BLaER1 treated with 17β-estradiol and CSF1 and Interleukin-3, amounts not matched to agents 10 nM and 100 nM (cell line): ENCODE measurements around the gene HINT1.
"Not testable (repeated sequence)": the region's sequence is repeated elsewhere in the genome, so short reads cannot be mapped to it uniquely, and the experiment has no call there.

Experiments used
- H3K27ac ChIP-seq, 11 experiments: shearing (Covaris generic); formaldehyde crosslinking; 2 replicates each; pipeline ENCODE4 v1.8.1; 2022
- H3K27me3 ChIP-seq, 11 experiments: shearing (Covaris generic); formaldehyde crosslinking; 2 replicates each; pipeline ENCODE4 v1.8.1; 2022
- H3K36me3 ChIP-seq, 11 experiments: shearing (Covaris generic); formaldehyde crosslinking; 2 replicates each; pipeline ENCODE4 v1.8.1; 2022
- H3K4me1 ChIP-seq, 10 experiments: shearing (Covaris generic); formaldehyde crosslinking; 2 replicates each; pipeline ENCODE4 v1.8.1; 2022
- H3K4me2 ChIP-seq, 11 experiments: shearing (Covaris generic); formaldehyde crosslinking; 2 replicates each; pipeline ENCODE4 v1.8.1; 2022
- H3K4me3 ChIP-seq, 10 experiments: shearing (Covaris generic); formaldehyde crosslinking; 2 replicates each; pipeline ENCODE4 v1.8.1; 2022
- H3K9ac ChIP-seq, 11 experiments: shearing (Covaris generic); formaldehyde crosslinking; 2 replicates each; pipeline ENCODE4 v1.8.1; 2022
- H3K9me3 ChIP-seq, 11 experiments: shearing (Covaris generic); formaldehyde crosslinking; replicated peaks in 1 of 11; 2 replicates each; pipeline ENCODE4 v1.8.1; 2022
- H4K20me1 ChIP-seq, 11 experiments: shearing (Covaris generic); formaldehyde crosslinking; 2 replicates each; pipeline ENCODE4 v1.8.1; 2022
- Cebpa-rat ChIP-seq, 11 experiments: shearing (Covaris generic); IDR thresholded peaks; 2 replicates each; pipeline ENCODE4 v1.8.1; 2022

HINT1 gene

GRCh38 chr5:131147258-131147657 is 17.8 kb downstream of the HINT1 start:
- H3K4me1 ChIP-seq, result no peaks in the 10 kb centered on the region
- H3K4me2 ChIP-seq, result no peak overlapping the region
- no peak overlapping the region for H3K27ac ChIP-seq
- H3K36me3 ChIP-seq, result no peaks in the 10 kb centered on the region
- H3K9ac ChIP-seq, result no peak overlapping the region
- H3K4me3 ChIP-seq, result no peak overlapping the region
- no peaks in the 10 kb centered on the region for H3K9me3 ChIP-seq
- H4K20me1 ChIP-seq, result no peaks in the 10 kb centered on the region
- no peak for TF ChIP-seq Cebpa-rat (IDR thresholded peaks at IDR 0.05)
- no peaks in the 10 kb centered on the region for H3K27me3 ChIP-seq

- H3K9me3 ChIP-seq, result peaks cover 0 to 4% (median 0%) of the 10 kb centered on the region in 11 experiments; a peak in 1 of 22 replicates
- no peak overlapping the region for H3K9ac ChIP-seq
- H3K36me3 ChIP-seq, result no peaks in the 10 kb centered on the region
- H3K4me2 ChIP-seq, result no peak overlapping the region
- no peaks in the 10 kb centered on the region for H3K27me3 ChIP-seq
- H3K27ac ChIP-seq, result no peak overlapping the region
- no peak for TF ChIP-seq Cebpa-rat (IDR thresholded peaks at IDR 0.05)
- H3K4me1 ChIP-seq, result no peaks in the 10 kb centered on the region
- H3K4me3 ChIP-seq, result no peak overlapping the region
- H4K20me1 ChIP-seq, result no peaks in the 10 kb centered on the region
Observed at GRCh38 chr5:131142970-131143617, 22.0 kb downstream of the HINT1 start.

- Histone ChIP-seq H3K27me3 (no peaks in the 10 kb centered on the region), H4K20me1 (no peaks in the 10 kb centered on the region), H3K4me1 (no peaks in the 10 kb centered on the region), H3K9me3 (peaks cover 0 to 7% (median under 1%) of the 10 kb centered on the region in 11 experiments; a peak in 4 of 22 replicates), H3K9ac (no peak overlapping the region), H3K4me3 (no peak overlapping the region), H3K4me2 (no peak overlapping the region), H3K36me3 (no peaks in the 10 kb centered on the region), H3K27ac (no peak overlapping the region)
- TF ChIP-seq Cebpa-rat (IDR thresholded peaks at IDR 0.05), result no peak
Observed at GRCh38 chr5:131139321-131139720, 25.7 kb downstream of the HINT1 start.

- H3K9ac ChIP-seq, H4K20me1 ChIP-seq, H3K27ac ChIP-seq, H3K36me3 ChIP-seq, H3K4me3 ChIP-seq, H3K27me3 ChIP-seq, H3K4me2 ChIP-seq, H3K4me1 ChIP-seq: not testable (repeated sequence)
- H3K9me3 ChIP-seq, result peaks cover 0 to 12% (median 5%) of the 10 kb centered on the region in 11 experiments; a peak in 8 of 22 replicates
Observed at GRCh38 chr5:131138406-131138805, 26.6 kb downstream of the HINT1 start.

GRCh38 chr5:131133091-131133490 is 32.0 kb downstream of the HINT1 start:
- not testable (repeated sequence) for H4K20me1 ChIP-seq, H3K9ac ChIP-seq

GRCh38 chr5:131129306-131129705 is 35.8 kb downstream of the HINT1 start:
- H3K4me2 ChIP-seq, result no peak overlapping the region
- no peak overlapping the region for H3K9ac ChIP-seq
- no peak overlapping the region for H3K4me3 ChIP-seq
- no peak for TF ChIP-seq Cebpa-rat (IDR thresholded peaks at IDR 0.05)
- H3K27ac ChIP-seq, result no peak overlapping the region
- no peaks in the 10 kb centered on the region for H4K20me1 ChIP-seq
- peaks cover 27 to 41% (median 40%) of the 10 kb centered on the region in 11 experiments for H3K9me3 ChIP-seq
- peaks cover 0 to 12% (median 0%) of the 10 kb centered on the region in 10 experiments; a peak in 1 of 20 replicates for H3K4me1 ChIP-seq
- no peaks in the 10 kb centered on the region for H3K27me3 ChIP-seq
- H3K36me3 ChIP-seq, result no peaks in the 10 kb centered on the region; a peak in 1 of 22 replicates

More at GRCh38 chr5:131133091-131133490, 32.0 kb downstream of the HINT1 start:
- not testable (repeated sequence) for H3K9me3 ChIP-seq, H3K27ac ChIP-seq, H3K4me3 ChIP-seq, H3K4me2 ChIP-seq, H3K27me3 ChIP-seq, H3K36me3 ChIP-seq, H3K4me1 ChIP-seq

- not testable (repeated sequence) for H3K27me3 ChIP-seq, H3K36me3 ChIP-seq, H3K27ac ChIP-seq, H4K20me1 ChIP-seq, H3K4me3 ChIP-seq, H3K9ac ChIP-seq, H3K4me2 ChIP-seq
- H3K4me1 ChIP-seq, result peaks cover 0 to 12% (median 0%) of the 10 kb centered on the region in 10 experiments; a peak in 1 of 20 replicates
- H3K9me3 ChIP-seq, result peaks cover 43 to 57% (median 56%) of the 10 kb centered on the region in 11 experiments
Observed at GRCh38 chr5:131127244-131127643, 37.8 kb downstream of the HINT1 start.

GRCh38 chr5:131114754-131115153 is 50.3 kb downstream of the HINT1 start:
- no peak overlapping the region for H3K9ac ChIP-seq
- no peaks in the 10 kb centered on the region for H3K27me3 ChIP-seq
- H4K20me1 ChIP-seq, result no peaks in the 10 kb centered on the region
- no peak overlapping the region for H3K27ac ChIP-seq
- no peak overlapping the region for H3K4me2 ChIP-seq
- no peak overlapping the region for H3K4me3 ChIP-seq
- no peaks in the 10 kb centered on the region for H3K36me3 ChIP-seq
- H3K9me3 ChIP-seq, result no peaks in the 10 kb centered on the region
- TF ChIP-seq Cebpa-rat (IDR thresholded peaks at IDR 0.05), result no peak
- peaks cover 0 to 3% (median under 1%) of the 10 kb centered on the region in 10 experiments; a peak in 10 of 20 replicates for H3K4me1 ChIP-seq

GRCh38 chr5:131112424-131112823 is 52.6 kb downstream of the HINT1 start:
- Histone ChIP-seq H3K4me2 (no peak overlapping the region), H4K20me1 (no peaks in the 10 kb centered on the region), H3K36me3 (no peaks in the 10 kb centered on the region), H3K9me3 (no peaks in the 10 kb centered on the region), H3K4me1 (peaks cover 0 to 26% (median 10%) of the 10 kb centered on the region in 10 experiments; a peak in 11 of 20 replicates), H3K27me3 (no peaks in the 10 kb centered on the region), H3K9ac (no peak overlapping the region), H3K27ac (no peak overlapping the region), H3K4me3 (no peak overlapping the region)
- no peak for TF ChIP-seq Cebpa-rat (IDR thresholded peaks at IDR 0.05)

GRCh38 chr5:131110256-131110594 is 54.8 kb downstream of the HINT1 start:
- no peak for TF ChIP-seq Cebpa-rat (IDR thresholded peaks at IDR 0.05)
- Histone ChIP-seq H3K27me3 (no peaks in the 10 kb centered on the region), H3K36me3 (no peaks in the 10 kb centered on the region), H3K27ac (no peak overlapping the region), H3K4me1 (peaks cover 0 to 48% (median 25%) of the 10 kb centered on the region in 10 experiments; a peak in 14 of 20 replicates), H3K9me3 (peaks cover 0 to 7% (median 0%) of the 10 kb centered on the region in 11 experiments; a peak in 2 of 22 replicates), H3K4me3 (no peak overlapping the region), H3K9ac (no peak overlapping the region), H3K4me2 (no peak overlapping the region), H4K20me1 (no peaks in the 10 kb centered on the region)
